Parathyroid adenoma (tissue), 2 donors: ENCODE results near the gene ADAMTS16.

ENCODE experiments used
- H2AFZ ChIP-seq: fragments of 300-600 bp; sonication (generic); one replicate; pipeline ENCODE4 v1.7.0; 2017; ENCODE audit warnings: antibody characterized with exemption, mild to moderate bottlenecking
- H3K27ac ChIP-seq: fragments of 300-600 bp; sonication (generic); one replicate; pipeline ENCODE4 v1.7.0; 2017
- H3K27me3 ChIP-seq: fragments of 300-600 bp; sonication (generic); one replicate; pipeline ENCODE4 v1.7.0; 2017; ENCODE audit warnings: low read length; ENCODE audit not compliant: control insufficient read depth, insufficient read depth
- H3K36me3 ChIP-seq: fragments of 300-600 bp; sonication (generic); one replicate; pipeline ENCODE4 v1.7.0; 2017; ENCODE audit warnings: low read length; ENCODE audit not compliant: control insufficient read depth, insufficient read depth
- H3K4me1 ChIP-seq: fragments of 300-600 bp; sonication (generic); one replicate; pipeline ENCODE4 v1.7.0; 2017; ENCODE audit warnings: control low read depth
- H3K4me2 ChIP-seq: fragments of 300-600 bp; sonication (generic); one replicate; pipeline ENCODE4 v1.7.0; 2017; ENCODE audit warnings: low read length
- H3K4me3 ChIP-seq: fragments of 300-600 bp; sonication (generic); one replicate; pipeline ENCODE4 v1.7.0; 2017; ENCODE audit warnings: low read depth, low read length
- H3K79me2 ChIP-seq: fragments of 300-600 bp; sonication (generic); one replicate; pipeline ENCODE4 v1.7.0; 2017; ENCODE audit warnings: control low read depth
- H3K9ac ChIP-seq: fragments of 300-600 bp; sonication (generic); one replicate; pipeline ENCODE4 v1.7.0; 2017; ENCODE audit warnings: mild to moderate bottlenecking
- H3K9me3 ChIP-seq: fragments of 300-600 bp; sonication (generic); one replicate; pipeline ENCODE4 v1.7.0; 2017; ENCODE audit warnings: low read length; ENCODE audit not compliant: control insufficient read depth
- CTCF ChIP-seq: fragments of 300-600 bp; sonication (generic); IDR thresholded peaks from one replicate; pipeline ENCODE4 v1.7.0; 2017; ENCODE audit warnings: antibody characterized with exemption, mild to moderate bottlenecking
- donor health status: primary hyperparathyroidism.

ADAMTS16 gene

DNA sequence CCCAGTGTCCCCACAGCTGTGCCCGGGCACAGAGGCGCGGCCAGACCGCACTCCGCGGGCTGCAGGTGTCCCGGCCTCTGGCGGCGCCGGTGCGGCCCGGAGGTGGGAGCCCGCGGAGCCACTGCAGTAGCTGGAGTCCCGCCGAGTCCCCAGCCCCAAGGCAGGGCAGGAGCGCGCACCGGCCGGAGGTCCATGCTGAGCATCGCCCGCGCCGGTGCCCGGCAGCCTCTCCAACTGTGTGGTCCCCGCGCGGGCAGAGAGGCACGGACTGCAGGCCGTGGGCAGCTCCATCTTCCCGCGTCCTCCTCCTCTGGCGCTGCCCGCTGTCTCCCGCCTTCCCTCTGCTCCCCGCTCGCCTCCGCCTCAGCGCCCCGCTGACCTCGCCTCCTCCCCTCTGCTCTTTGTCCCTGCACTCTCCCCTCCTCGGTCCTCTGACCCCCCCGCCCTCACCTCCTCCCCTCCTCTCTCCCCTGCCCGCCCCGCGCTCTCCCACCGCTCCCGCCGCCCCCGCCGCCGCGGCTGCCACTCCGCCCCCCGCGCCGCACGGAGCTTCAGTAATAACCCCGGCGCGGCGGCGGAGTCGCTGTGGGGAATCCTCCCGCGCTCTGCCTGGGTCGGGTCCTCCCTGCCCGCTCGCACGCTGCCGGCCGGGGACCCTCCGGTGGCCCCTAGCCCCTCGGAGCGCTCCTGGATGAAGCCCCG, at the start of gene ADAMTS16:
Gene ADAMTS16, plus strand, starts transcription at position 554 of the 702 bp plus-strand sequence. Its CDS starts 138 bp downstream, at position 692.
- Histone ChIP-seq H2AFZ (peak within 1 kb of the TSS; percentile 7), H3K4me3 (no peak within 1 kb of the TSS), H3K4me1 (no peaks in the 10 kb centered on the region), H3K4me2 (peak within 1 kb of the TSS; percentile 28), H3K9me3 (no peaks in the 10 kb centered on the region), H3K27me3 (no peaks in the 10 kb centered on the region), H3K36me3 (no peaks in the 10 kb centered on the region), H3K27ac (no peak within 1 kb of the TSS), H3K9ac (no peak within 1 kb of the TSS), H3K79me2 (no peaks in the 10 kb centered on the region)
- no peak for TF ChIP-seq CTCF

DNA sequence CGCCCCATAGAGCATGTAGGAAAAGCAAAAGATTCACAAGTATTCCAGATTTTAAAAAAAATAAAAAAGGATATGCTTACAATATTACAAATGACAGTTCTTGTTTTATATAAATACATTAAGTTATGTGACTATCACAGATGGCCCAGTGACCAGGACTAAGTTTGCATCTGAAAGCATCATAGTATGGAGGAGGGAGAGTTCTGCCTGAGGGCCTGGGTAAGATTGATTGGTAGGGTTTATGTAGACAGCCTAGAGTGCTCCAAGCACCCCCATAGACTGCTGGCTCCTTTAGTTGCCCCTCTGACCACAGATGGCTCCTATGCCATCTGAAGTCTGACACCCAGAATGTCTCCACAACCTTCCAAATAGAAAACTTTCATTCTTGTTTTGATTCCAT, 48.0 kb upstream of the ADAMTS16 start:
- Histone ChIP-seq H3K4me1 (no peaks in the 10 kb centered on the region), H3K27me3 (no peaks in the 10 kb centered on the region), H3K27ac (no peak overlapping the region), H3K4me3 (no peak overlapping the region), H3K9ac (no peak overlapping the region), H3K79me2 (no peaks in the 10 kb centered on the region), H3K9me3 (no peaks in the 10 kb centered on the region), H3K4me2 (no peak overlapping the region), H3K36me3 (no peaks in the 10 kb centered on the region), H2AFZ (no peak overlapping the region)
- TF ChIP-seq CTCF, result no peak

- H3K9me3 ChIP-seq, result no peaks in the 10 kb centered on the region
- no peak overlapping the region for H3K9ac ChIP-seq
- H3K79me2 ChIP-seq, result no peaks in the 10 kb centered on the region
- no peaks in the 10 kb centered on the region for H3K4me1 ChIP-seq
- TF ChIP-seq CTCF, result no peak
- H3K27me3 ChIP-seq, result no peaks in the 10 kb centered on the region
- H3K27ac ChIP-seq, result no peak overlapping the region
- no peak overlapping the region for H3K4me2 ChIP-seq
- H3K36me3 ChIP-seq, result no peaks in the 10 kb centered on the region
- no peak overlapping the region for H3K4me3 ChIP-seq
- H2AFZ ChIP-seq, result no peak overlapping the region
Observed at GRCh38 chr5:5100635-5101034, 39.5 kb upstream of the ADAMTS16 start.

- no peak overlapping the region for H3K4me3 ChIP-seq
- no peaks in the 10 kb centered on the region for H3K27me3 ChIP-seq
- no peak overlapping the region for H3K27ac ChIP-seq
- H3K36me3 ChIP-seq, result no peaks in the 10 kb centered on the region
- no peak for TF ChIP-seq CTCF
- H3K4me2 ChIP-seq, result no peak overlapping the region
- no peak overlapping the region for H2AFZ ChIP-seq
- no peaks in the 10 kb centered on the region for H3K79me2 ChIP-seq
- no peaks in the 10 kb centered on the region for H3K9me3 ChIP-seq
- no peak overlapping the region for H3K9ac ChIP-seq
- H3K4me1 ChIP-seq, result no peaks in the 10 kb centered on the region
Observed at GRCh38 chr5:5101676-5102075, 38.5 kb upstream of the ADAMTS16 start.

- Histone ChIP-seq H3K9me3 (no peaks in the 10 kb centered on the region), H3K4me1 (no peaks in the 10 kb centered on the region), H3K79me2 (no peaks in the 10 kb centered on the region), H3K27ac (no peak overlapping the region), H3K9ac (no peak overlapping the region), H3K27me3 (no peaks in the 10 kb centered on the region), H3K4me2 (no peak overlapping the region), H3K4me3 (no peak overlapping the region), H2AFZ (no peak overlapping the region), H3K36me3 (no peaks in the 10 kb centered on the region)
- no peak for TF ChIP-seq CTCF
Observed at GRCh38 chr5:5103245-5103644, 36.9 kb upstream of the ADAMTS16 start.
